8988T (cell line): ENCODE data around the gene KANTR.
"Not testable (repeated sequence)": the region's sequence is repeated elsewhere in the genome, so short reads cannot be mapped to it uniquely, and the experiment has no call there.

Experiments
- DNase-seq: peaks from one replicate; pipeline ENCODE4 v3.0.0; 2011

The KANTR gene

GRCh38 chrX:53133400-53133799 lies 39.5 kb downstream of the KANTR start:
- DNase-seq = no peak

- no peak for DNase-seq
Observed at GRCh38 chrX:53135581-53135980, 41.6 kb downstream of the KANTR start.

- DNase-seq = no peak
Observed at GRCh38 chrX:53153581-53153980, 59.6 kb downstream of the KANTR start.

- no peak for DNase-seq
Observed at GRCh38 chrX:53155512-53156206, 61.7 kb downstream of the KANTR start.

GRCh38 chrX:53156207-53156596 lies 62.3 kb downstream of the KANTR start:
- DNase-seq = no peak

- DNase-seq = no peak
Observed at GRCh38 chrX:53159184-53159583, 65.2 kb downstream of the KANTR start.

GRCh38 chrX:53160297-53160983 lies 66.5 kb downstream of the KANTR start:
- no peak for DNase-seq

- DNase-seq = no peak
Observed at GRCh38 chrX:53163436-53163835, 69.5 kb downstream of the KANTR start.

GRCh38 chrX:53164566-53164965 lies 70.6 kb downstream of the KANTR start:
- not testable (repeated sequence) for DNase-seq

- no peak for DNase-seq
Observed at GRCh38 chrX:53166103-53166502, 72.2 kb downstream of the KANTR start.

- no peak for DNase-seq
Observed at GRCh38 chrX:53171356-53171755, 77.4 kb downstream of the KANTR start.
